Activated naive CD8-positive, alpha-beta T cell treated with anti-CD3 and anti-CD28 coated beads, Interleukin-2, amount 10 ng/mL, durations not matched to agents 7 days and 5 days (primary cell): ENCODE results near the gene LASP1. TPM values are rescaled to one million over a fixed set of nuclear protein-coding genes. Genes with fewer than 3 reads are reported as not detected.

Experiments used
- ATAC-seq: fragments of 150-1000 bp; cut with Tn5 transposase; one replicate; pipeline ENCODE4 v1.10.0; 2021; ENCODE audit warnings: low read depth, moderate library complexity
- POLR2A ChIA-PET: fragments of 350-600 bp; sonication (Branson Sonifier 250); formaldehyde crosslinking; loops from one replicate; lab custom pipeline; 2021; ENCODE audit warnings: antibody characterized with exemption; lab: Charles Lee
- DNase-seq: peaks from one replicate; pipeline ENCODE4 v3.0.0; 2021
- H3K27ac Mint-ChIP-seq: one replicate; pipeline ENCODE4 v1.8.0; 2022; ENCODE audit warnings: mild to moderate bottlenecking, mixed read lengths
- H3K27me3 Mint-ChIP-seq: one replicate; pipeline ENCODE4 v1.8.0; 2022; ENCODE audit warnings: mild to moderate bottlenecking, moderate library complexity, mixed read lengths
- H3K36me3 Mint-ChIP-seq: one replicate; pipeline ENCODE4 v1.8.0; 2021; ENCODE audit warnings: mild to moderate bottlenecking, mixed read lengths
- H3K4me1 Mint-ChIP-seq: one replicate; pipeline ENCODE4 v1.8.0; 2021; ENCODE audit warnings: mixed read lengths
- H3K4me3 Mint-ChIP-seq: one replicate; pipeline ENCODE4 v1.8.0; 2022; ENCODE audit warnings: mild to moderate bottlenecking, moderate library complexity, mixed read lengths
- H3K9me3 Mint-ChIP-seq: one replicate; pipeline ENCODE4 v1.8.0; 2021; ENCODE audit warnings: mixed read lengths
- total RNA-seq, 2 experiments: library from RNA; stranded (reverse); gene quantifications; one replicate each; pipeline ENCODE4 v1.2.3, GENCODE V29; 2021

Gene LASP1
- total RNA-seq, 2 experiments from 2014 or later = 227 to 236 TPM

DNA sequence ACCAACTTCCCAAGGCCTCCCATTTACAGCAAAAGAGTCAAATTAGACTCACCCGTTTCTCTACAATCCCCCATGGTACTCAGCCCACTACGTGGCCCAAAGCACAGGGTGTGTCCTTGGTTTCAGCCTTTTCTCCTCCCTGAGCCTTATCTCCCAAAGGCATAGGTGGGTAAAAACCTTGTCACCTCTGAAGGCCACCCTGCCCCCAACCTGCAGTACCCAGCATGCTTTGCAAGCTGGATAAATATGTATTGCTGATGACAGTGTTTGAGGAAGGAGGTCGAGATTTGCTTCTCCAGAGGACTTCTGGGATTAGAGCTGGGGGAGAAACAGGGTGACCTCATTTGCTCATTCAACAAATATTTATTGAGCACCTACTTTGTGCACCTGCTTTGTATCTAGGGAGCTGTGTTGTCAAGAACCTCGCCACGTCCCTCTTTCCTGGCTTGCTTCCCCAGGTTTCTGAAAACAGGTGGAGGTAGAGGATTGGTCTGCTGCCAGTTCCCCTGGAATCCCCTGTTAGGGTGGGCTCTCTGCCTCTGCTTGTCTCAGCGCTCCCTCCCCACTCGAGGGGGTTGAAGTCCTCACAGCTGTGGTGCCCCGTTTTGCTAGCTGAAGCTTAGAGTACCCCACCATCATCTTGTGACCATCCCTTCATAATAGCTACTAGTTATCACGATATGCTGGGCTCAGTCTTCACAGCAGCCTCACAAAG lies 3.0 kb downstream of the LASP1 start:
- H3K36me3 Mint-ChIP-seq = peaks cover 21% of the 10 kb centered on the region
- no peak for ATAC-seq
- DNase-seq = no peak
- peak overlapping the region; percentile 91 for H3K27ac Mint-ChIP-seq
- POLR2A ChIA-PET = interaction anchor here (0.6 to 7.2 kb wide), 7 partner anchors 7 to 54 kb away, joined by 3 to 147 read pairs (median 8); partner anchors contain the start of gene RPL23
- H3K27me3 Mint-ChIP-seq = no peaks in the 10 kb centered on the region
- peak overlapping the region; percentile 97 for H3K4me3 Mint-ChIP-seq
- peaks cover 70% of the 10 kb centered on the region for H3K4me1 Mint-ChIP-seq
- H3K9me3 Mint-ChIP-seq = no peaks in the 10 kb centered on the region

DNA sequence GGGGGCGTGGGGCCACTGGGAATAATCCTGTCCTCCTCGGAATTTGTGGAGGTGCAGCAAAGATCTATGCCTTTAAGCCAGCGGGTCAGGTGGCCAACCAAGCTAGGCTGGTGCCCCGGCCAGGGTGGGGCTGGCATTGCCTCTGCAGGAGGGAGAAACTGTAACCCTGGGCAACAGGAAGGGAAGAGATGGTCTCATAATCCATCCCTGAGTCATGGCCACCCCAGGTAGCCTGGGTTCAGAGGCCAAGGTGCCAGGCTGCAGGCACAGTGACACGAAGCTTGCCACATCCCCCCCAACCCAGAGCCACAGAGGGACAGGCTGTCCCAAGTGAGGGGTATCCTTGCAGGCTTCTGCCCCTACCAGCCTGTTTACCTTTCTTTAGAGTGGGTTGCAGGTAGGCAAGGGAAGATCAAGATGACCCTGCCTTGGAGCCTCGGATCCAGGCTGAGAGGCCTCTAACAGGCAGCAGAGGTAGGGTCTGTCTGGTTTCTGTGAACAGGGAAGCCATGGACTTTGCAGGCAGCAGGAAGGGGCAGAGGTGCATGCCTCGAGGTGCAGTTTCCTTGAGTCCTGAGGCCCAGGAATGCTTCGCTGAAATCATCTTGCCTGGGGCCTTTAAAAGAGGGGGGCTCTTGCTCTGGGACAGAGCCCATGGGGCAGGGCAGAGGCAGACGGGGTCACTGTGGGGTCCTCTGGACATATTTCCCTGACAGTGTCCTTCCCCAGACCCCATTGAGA lies 4.0 kb downstream of the LASP1 start:
- ATAC-seq = no peak
- no peaks in the 10 kb centered on the region for H3K9me3 Mint-ChIP-seq
- POLR2A ChIA-PET = interaction anchor here (0.7 to 7.2 kb wide), 10 partner anchors 6 to 280 kb away, joined by 3 to 147 read pairs (median 4); partner anchors contain the start of gene RPL23
- DNase-seq = no peak
- H3K4me3 Mint-ChIP-seq = peak overlapping the region; percentile 97
- H3K36me3 Mint-ChIP-seq = peaks cover 30% of the 10 kb centered on the region
- peak overlapping the region; percentile 79 for H3K27ac Mint-ChIP-seq
- no peaks in the 10 kb centered on the region for H3K27me3 Mint-ChIP-seq
- H3K4me1 Mint-ChIP-seq = peaks cover 70% of the 10 kb centered on the region

DNA sequence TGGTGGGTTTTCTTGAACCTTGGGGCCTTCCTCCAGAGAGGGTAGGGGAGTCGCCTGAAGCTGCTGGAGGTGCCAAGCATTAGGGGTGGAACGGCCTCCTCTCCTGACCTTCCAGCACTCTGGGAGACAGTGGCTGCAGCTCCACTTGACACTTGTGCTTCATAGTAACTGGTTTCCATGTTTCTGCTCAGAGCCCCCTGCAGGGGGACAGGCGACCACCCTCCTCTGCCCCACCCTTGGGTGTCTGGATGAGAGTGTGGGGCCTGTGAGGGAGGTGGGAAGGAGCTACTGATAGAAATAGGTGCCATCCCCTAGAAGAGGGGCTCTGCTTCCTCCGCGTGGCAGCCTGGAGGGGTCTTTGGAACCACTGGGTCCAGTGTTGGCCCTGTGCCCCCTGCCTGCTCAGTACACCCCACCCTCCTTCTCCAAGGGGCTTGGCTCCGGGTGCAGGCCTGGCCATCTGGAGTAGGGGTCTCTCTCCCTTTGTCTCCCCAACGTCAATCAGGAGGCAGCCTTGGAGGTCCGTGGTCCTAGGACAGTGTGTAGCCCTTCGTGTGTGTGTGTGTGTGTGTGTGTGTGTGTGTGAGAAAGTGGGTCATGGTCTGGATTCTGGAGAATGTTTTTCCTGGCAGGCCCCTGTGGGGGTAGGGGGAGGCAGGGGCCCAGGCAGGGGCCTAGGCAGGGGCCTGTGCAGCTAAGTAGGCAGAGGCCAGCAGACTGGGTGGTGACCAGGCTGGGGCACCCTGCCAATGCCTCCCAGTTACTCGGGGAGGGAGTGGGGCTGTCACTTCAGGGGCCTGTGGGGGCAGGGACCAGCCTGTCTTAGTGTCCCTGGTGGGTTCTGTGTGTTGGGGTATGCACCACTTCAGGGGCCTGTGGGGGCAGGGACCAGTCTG lies 4.9 kb downstream of the LASP1 start:
- no peak for ATAC-seq
- H3K4me1 Mint-ChIP-seq = peaks cover 71% of the 10 kb centered on the region

DNA sequence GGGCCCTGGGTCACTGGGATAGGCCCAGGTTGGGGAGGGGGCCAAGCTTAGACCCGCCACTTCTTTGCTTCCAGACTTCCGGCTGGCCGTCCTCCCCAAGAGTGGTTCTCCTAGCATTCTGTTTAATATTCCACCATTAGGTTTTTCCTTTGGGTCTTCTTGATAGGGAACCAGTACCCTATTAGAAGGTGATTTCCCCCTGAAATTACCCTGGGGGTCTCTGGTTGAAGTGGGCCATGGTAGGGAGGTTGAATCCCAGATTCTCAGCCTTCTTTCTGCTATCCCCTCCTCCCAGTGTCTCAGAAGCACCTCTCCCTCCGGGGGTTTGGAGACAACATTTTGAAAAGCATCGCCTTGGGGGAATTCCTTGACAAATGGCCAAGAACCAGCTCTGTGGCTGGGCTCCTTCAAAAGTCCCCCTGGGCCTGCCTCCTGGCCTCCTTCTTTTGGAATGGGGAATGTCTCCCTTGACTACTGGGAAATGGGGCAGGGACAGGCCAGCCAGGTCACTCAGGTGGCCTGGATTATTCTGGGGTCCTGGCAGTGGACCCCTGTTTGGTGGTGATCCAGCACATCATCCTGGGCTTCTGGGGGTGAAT lies 5.7 kb downstream of the LASP1 start:
- ATAC-seq = no peak
- Mint-ChIP-seq H3K9me3 (no peaks in the 10 kb centered on the region), H3K36me3 (peaks cover 39% of the 10 kb centered on the region), H3K4me1 (peaks cover 79% of the 10 kb centered on the region), H3K27me3 (no peaks in the 10 kb centered on the region), H3K4me3 (peak overlapping the region; percentile 53), H3K27ac (peak overlapping the region; percentile 72)
- no peak for DNase-seq
- POLR2A ChIA-PET = interaction anchor here (2.2 kb wide), 1 partner anchor 22 kb away, joined by 12 read pairs; the partner anchor contains the start of gene RPL23

More for the DNA sequence above, 4.9 kb downstream of the LASP1 start:
- POLR2A ChIA-PET = interaction anchor here (0.7 to 7.2 kb wide), 5 partner anchors 11 to 279 kb away, joined by 3 to 58 read pairs (median 3); no protein-coding TSS in a partner anchor
- no peak for DNase-seq
- H3K27me3 Mint-ChIP-seq = no peaks in the 10 kb centered on the region
- H3K9me3 Mint-ChIP-seq = no peaks in the 10 kb centered on the region
- H3K4me3 Mint-ChIP-seq = peak overlapping the region; percentile 97
- peaks cover 34% of the 10 kb centered on the region for H3K36me3 Mint-ChIP-seq
- peak overlapping the region; percentile 79 for H3K27ac Mint-ChIP-seq

DNA sequence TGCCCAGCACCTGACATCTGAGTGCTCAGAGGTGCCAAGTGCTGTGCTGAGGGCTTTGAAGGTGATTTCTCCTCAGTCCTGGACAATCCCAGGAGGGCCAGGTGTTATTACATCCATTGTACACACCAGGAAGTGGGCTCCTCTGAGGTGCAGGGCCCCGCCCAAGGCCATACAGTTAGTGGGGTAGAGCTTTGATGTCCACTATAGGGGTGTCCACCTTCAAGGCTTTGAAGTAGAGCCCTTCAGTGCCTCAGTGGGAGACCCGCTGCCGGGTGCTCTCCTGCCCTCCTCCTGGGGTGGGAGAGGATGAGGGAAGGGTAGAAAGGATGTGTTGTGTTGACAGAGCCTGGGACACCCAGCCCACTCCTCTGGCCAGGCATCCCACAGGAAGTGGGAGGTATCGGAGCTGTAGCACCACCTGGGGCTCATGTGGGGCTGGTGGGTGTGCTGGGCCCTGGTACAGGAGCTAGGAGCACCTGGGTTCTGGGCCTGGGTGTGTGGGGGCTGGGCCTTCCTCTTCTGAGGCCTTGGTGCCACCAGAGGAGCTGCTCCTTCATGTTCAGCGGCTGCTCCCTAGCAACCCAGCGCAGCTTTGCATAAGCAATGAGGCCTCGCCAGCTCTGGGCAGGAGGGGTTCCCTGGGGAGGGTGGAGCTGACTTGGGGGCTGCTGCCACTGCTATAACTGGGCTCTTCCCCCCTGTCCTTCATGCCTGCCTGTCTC lies 7.4 kb downstream of the LASP1 start:
- Mint-ChIP-seq H3K27me3 (no peaks in the 10 kb centered on the region), H3K4me3 (peak overlapping the region; percentile 66), H3K27ac (peak overlapping the region; percentile 72), H3K9me3 (no peaks in the 10 kb centered on the region), H3K36me3 (peaks cover 41% of the 10 kb centered on the region), H3K4me1 (peaks cover 89% of the 10 kb centered on the region)
- POLR2A ChIA-PET = interaction anchor here (0.9 to 6.1 kb wide), 11 partner anchors 7 to 322 kb away, joined by 3 to 81 read pairs (median 5); partner anchors contain the start of genes LASP1, LASP1NB, RPL19 and RPL23
- DNase-seq (peak; percentile 63), ATAC-seq (peak; percentile 65)

DNA sequence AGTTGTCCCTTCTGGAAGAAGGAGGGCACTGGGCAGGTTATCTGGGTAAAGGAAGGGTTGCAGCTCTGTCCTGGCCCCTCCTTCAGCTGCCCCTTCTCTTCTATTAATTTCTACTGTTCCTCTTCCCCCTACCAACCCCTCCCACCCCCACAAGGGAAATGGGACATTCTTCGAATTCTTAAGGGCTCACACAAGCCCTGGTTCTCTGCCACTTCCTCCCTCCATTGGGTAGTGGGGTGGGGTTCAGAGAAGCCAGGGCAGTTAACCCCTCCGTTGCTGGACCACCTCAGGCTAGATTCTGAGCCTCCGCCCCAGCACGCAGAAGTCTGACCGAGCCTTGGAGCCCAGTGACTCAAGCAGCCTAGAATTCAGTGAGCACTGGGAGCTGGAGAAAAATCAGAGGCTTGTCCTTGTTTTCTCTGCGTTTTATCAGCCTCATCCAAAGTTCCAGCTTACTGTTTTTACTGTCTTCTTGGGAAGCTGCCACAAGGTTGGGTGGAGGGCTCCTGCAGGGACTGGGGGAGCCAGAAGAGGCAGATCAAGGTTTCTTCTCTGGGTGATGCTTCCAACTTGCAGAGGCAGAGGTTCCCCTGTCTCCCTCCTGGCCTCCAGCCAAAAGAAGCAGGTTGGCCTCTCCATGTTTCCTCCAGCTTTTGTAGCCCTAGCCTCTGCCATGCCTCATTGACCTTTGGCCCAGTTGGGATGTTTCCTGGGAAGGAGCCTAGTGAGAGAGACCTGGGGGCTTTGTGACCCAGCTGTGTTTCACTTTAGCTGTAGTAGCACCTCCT lies 10.2 kb downstream of the LASP1 start:
- H3K4me1 Mint-ChIP-seq = peaks cover 86% of the 10 kb centered on the region
- peak; percentile 28 for ATAC-seq
- H3K4me3 Mint-ChIP-seq = peak overlapping the region; percentile 80
- no peaks in the 10 kb centered on the region for H3K27me3 Mint-ChIP-seq
- H3K9me3 Mint-ChIP-seq = no peaks in the 10 kb centered on the region
- H3K36me3 Mint-ChIP-seq = peaks cover 48% of the 10 kb centered on the region
- POLR2A ChIA-PET = interaction anchor here (0.9 to 6.1 kb wide), 6 partner anchors 10 to 64 kb away, joined by 3 to 81 read pairs (median 9); partner anchors contain the start of genes LASP1 and RPL23
- peak overlapping the region; percentile 89 for H3K27ac Mint-ChIP-seq
- no peak for DNase-seq

DNA sequence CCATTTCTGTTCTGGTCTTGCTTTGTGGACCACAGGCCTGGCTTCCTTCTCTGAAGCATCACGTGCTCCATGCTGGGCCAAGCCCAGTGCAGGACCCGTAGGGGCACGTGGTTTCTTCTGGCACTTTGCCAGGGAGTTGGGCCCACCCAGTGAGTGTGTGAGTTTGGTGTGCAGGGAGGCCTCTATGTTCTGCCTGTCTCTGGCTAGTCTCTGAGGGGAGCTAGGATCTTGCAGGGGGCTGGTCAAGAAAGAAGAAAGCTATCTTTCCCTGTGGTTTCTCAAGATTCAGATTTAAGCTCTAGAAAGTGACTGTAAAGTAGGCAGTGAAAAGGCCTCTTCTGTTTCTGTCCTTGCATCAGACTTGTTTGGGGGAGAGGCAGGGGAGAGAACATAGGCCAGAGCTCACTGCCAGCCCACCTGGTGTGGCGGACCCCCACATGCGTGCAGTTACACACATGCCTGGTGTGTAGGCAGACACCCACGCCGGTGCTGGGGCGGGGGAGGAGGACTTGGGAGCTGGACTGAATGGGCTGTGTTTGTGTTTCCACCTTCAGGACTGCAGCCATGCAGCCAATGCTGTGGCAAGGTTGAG lies 11.8 kb downstream of the LASP1 start:
- Mint-ChIP-seq H3K4me3 (peak overlapping the region; percentile 80), H3K36me3 (peaks cover 61% of the 10 kb centered on the region), H3K27me3 (no peaks in the 10 kb centered on the region), H3K4me1 (peaks cover 87% of the 10 kb centered on the region), H3K27ac (peak overlapping the region; percentile 89), H3K9me3 (no peaks in the 10 kb centered on the region)
- ATAC-seq (peak; percentile 48), DNase-seq (peak; percentile 70)
- POLR2A ChIA-PET = interaction anchor here (0.6 to 6.1 kb wide), 10 partner anchors 8 to 272 kb away, joined by 3 to 81 read pairs (median 4); partner anchors contain the start of genes LASP1, LASP1NB and RPL23

DNA sequence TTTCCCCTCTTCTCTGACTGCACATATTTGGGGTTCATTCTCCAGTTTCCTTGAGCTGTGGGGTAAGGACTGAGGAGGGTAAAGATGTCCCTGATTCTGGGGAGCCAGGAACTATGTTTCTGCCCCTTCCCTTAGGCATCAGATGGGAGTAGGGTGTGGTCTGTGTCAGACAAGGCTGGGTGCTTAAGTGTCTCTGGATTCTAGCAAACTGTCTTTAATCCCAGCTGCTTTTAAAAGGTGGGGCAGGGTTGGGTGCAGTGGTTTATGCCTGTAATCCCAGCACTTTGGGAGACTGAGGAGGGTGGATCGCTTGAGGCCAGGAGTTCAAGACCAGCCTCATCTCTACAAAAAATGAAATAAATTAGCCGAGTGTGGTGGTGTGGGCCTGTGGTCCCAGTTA lies 13.0 kb downstream of the LASP1 start:
- ATAC-seq (no peak), DNase-seq (no peak)
- Mint-ChIP-seq H3K36me3 (peaks cover 61% of the 10 kb centered on the region), H3K9me3 (no peaks in the 10 kb centered on the region), H3K27ac (peak overlapping the region; percentile 89), H3K4me3 (peak overlapping the region; percentile 80), H3K27me3 (no peaks in the 10 kb centered on the region), H3K4me1 (peaks cover 88% of the 10 kb centered on the region)
- POLR2A ChIA-PET = interaction anchor here (1.1 to 6.1 kb wide), 4 partner anchors 10 to 43 kb away, joined by 3 to 81 read pairs (median 28); partner anchors contain the start of genes LASP1, LASP1NB and RPL23

DNA sequence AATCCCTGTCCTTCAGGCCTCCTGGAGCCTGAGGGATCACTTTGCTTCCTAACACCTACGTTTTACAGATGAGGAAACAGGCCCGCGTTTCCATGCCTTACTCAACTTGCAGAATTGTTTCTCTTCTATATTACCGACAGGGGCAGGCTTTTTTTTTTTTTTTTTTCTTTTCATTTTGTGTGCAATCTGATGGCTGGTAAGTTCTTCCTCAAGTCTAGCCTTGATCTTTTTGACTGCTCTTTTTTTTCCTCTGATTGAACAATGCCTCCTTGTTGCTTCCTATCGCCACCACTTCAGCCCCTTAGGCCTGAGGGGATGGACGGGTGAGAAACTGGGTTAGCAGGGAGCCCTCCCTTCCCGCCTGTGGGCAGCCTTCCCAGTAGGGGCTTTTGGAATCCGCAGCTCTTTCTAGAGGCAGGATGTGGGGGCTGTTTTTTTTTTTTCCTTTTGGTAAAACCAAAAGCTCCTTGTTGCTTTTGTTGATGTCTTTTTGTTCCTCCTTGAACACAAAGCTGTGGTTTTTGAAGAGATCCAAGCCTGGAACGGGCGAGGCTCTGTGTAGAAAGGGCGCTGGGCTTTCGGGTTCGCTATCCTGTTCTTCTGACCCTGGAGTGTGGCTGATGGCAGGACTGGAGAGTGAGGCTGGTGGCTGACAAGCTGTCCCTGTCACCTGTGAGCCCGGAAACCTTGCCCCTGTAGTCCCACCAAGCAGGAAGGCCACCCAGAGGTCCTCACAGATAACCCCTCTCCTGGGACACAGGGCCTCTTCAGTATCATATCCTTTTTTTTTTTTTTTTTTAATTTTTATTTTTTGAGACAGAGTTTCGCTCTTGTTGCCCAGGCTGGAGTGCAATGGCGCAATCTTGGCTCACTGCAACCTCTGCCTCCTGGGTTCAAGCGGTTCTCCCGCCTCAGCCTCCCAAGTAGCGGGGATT lies 14.0 kb downstream of the LASP1 start:
- Mint-ChIP-seq H3K27me3 (no peaks in the 10 kb centered on the region), H3K9me3 (no peaks in the 10 kb centered on the region), H3K27ac (peak overlapping the region; percentile 89), H3K4me1 (peaks cover 87% of the 10 kb centered on the region), H3K36me3 (peaks cover 55% of the 10 kb centered on the region), H3K4me3 (peak overlapping the region; percentile 80)
- ATAC-seq (peak; percentile 7), DNase-seq (no peak)
- POLR2A ChIA-PET = interaction anchor here (0.6 to 5.3 kb wide), 8 partner anchors 9 to 281 kb away, joined by 3 to 58 read pairs (median 14); partner anchors contain the start of genes LASP1, LASP1NB and RPL23
